Activated naive CD8-positive, alpha-beta T cell treated with anti-CD3 and anti-CD28 coated beads, Interleukin-2, amount 10 ng/mL, durations not matched to agents 7 days and 5 days (primary cell): ENCODE data around the gene RBFOX1. TPM values are rescaled to one million over a fixed set of nuclear protein-coding genes. Genes with fewer than 3 reads are reported as not detected.

Source experiments
- ATAC-seq: fragments of 150-1000 bp; cut with Tn5 transposase; one replicate; pipeline ENCODE4 v1.10.0; 2021; ENCODE audit warnings: low read depth, moderate library complexity
- POLR2A ChIA-PET: fragments of 350-600 bp; sonication (Branson Sonifier 250); formaldehyde crosslinking; loops from one replicate; lab custom pipeline; 2021; ENCODE audit warnings: antibody characterized with exemption; lab: Charles Lee
- DNase-seq: peaks from one replicate; pipeline ENCODE4 v3.0.0; 2021
- H3K27ac Mint-ChIP-seq: one replicate; pipeline ENCODE4 v1.8.0; 2022; ENCODE audit warnings: mild to moderate bottlenecking, mixed read lengths
- H3K27me3 Mint-ChIP-seq: one replicate; pipeline ENCODE4 v1.8.0; 2022; ENCODE audit warnings: mild to moderate bottlenecking, moderate library complexity, mixed read lengths
- H3K36me3 Mint-ChIP-seq: one replicate; pipeline ENCODE4 v1.8.0; 2021; ENCODE audit warnings: mild to moderate bottlenecking, mixed read lengths
- H3K4me1 Mint-ChIP-seq: one replicate; pipeline ENCODE4 v1.8.0; 2021; ENCODE audit warnings: mixed read lengths
- H3K4me3 Mint-ChIP-seq: one replicate; pipeline ENCODE4 v1.8.0; 2022; ENCODE audit warnings: mild to moderate bottlenecking, moderate library complexity, mixed read lengths
- H3K9me3 Mint-ChIP-seq: one replicate; pipeline ENCODE4 v1.8.0; 2021; ENCODE audit warnings: mixed read lengths
- total RNA-seq, 2 experiments: library from RNA; stranded (reverse); gene quantifications; one replicate each; pipeline ENCODE4 v1.2.3, GENCODE V29; 2021

RBFOX1 gene
- total RNA-seq, 2 experiments from 2014 or later = not detected

- Mint-ChIP-seq H3K4me1 (no peaks in the 10 kb centered on the region), H3K27me3 (no peaks in the 10 kb centered on the region), H3K4me3 (no peak overlapping the region), H3K9me3 (peaks cover 4% of the 10 kb centered on the region), H3K36me3 (no peaks in the 10 kb centered on the region), H3K27ac (no peak overlapping the region)
- DNase-seq (no peak), ATAC-seq (no peak)
- POLR2A ChIA-PET = no interaction called here
These were observed 8.3 kb downstream of the RBFOX1 start for GRCh38 chr16:7340938-7341337.

GRCh38 chr16:7342598-7342997, 10.0 kb downstream of the RBFOX1 start:
- H3K9me3 Mint-ChIP-seq = peaks cover 11% of the 10 kb centered on the region
- no peaks in the 10 kb centered on the region for H3K36me3 Mint-ChIP-seq
- POLR2A ChIA-PET = no interaction called here

GRCh38 chr16:7343243-7343642, 10.6 kb downstream of the RBFOX1 start:
- H3K9me3 Mint-ChIP-seq = peaks cover 11% of the 10 kb centered on the region
- no peak overlapping the region for H3K4me3 Mint-ChIP-seq
- H3K4me1 Mint-ChIP-seq = no peaks in the 10 kb centered on the region
- POLR2A ChIA-PET = no interaction called here
- H3K36me3 Mint-ChIP-seq = no peaks in the 10 kb centered on the region
- H3K27me3 Mint-ChIP-seq = no peaks in the 10 kb centered on the region
- ATAC-seq (no peak), DNase-seq (no peak)
- no peak overlapping the region for H3K27ac Mint-ChIP-seq

More at GRCh38 chr16:7342598-7342997, 10.0 kb downstream of the RBFOX1 start:
- Mint-ChIP-seq H3K27me3 (no peaks in the 10 kb centered on the region), H3K4me3 (no peak overlapping the region), H3K4me1 (no peaks in the 10 kb centered on the region), H3K27ac (no peak overlapping the region)
- no peak for DNase-seq
- no peak for ATAC-seq

GRCh38 chr16:7344830-7345780, 12.5 kb downstream of the RBFOX1 start:
- H3K9me3 Mint-ChIP-seq = peaks cover 10% of the 10 kb centered on the region
- no peaks in the 10 kb centered on the region for H3K27me3 Mint-ChIP-seq
- POLR2A ChIA-PET = no interaction called here

GRCh38 chr16:7350806-7351205, 18.2 kb downstream of the RBFOX1 start:
- H3K27ac Mint-ChIP-seq = no peak overlapping the region
- POLR2A ChIA-PET = no interaction called here
- H3K36me3 Mint-ChIP-seq = no peaks in the 10 kb centered on the region
- no peak overlapping the region for H3K4me3 Mint-ChIP-seq
- ATAC-seq (no peak), DNase-seq (no peak)
- H3K4me1 Mint-ChIP-seq = no peaks in the 10 kb centered on the region
- peaks cover 14% of the 10 kb centered on the region for H3K9me3 Mint-ChIP-seq
- no peaks in the 10 kb centered on the region for H3K27me3 Mint-ChIP-seq

More at GRCh38 chr16:7344830-7345780, 12.5 kb downstream of the RBFOX1 start:
- DNase-seq (no peak), ATAC-seq (no peak)
- Mint-ChIP-seq H3K4me3 (no peak overlapping the region), H3K36me3 (no peaks in the 10 kb centered on the region), H3K27ac (no peak overlapping the region), H3K4me1 (no peaks in the 10 kb centered on the region)

- no peak overlapping the region for H3K27ac Mint-ChIP-seq
- ATAC-seq = no peak
- peaks cover 11% of the 10 kb centered on the region for H3K9me3 Mint-ChIP-seq
- no peaks in the 10 kb centered on the region for H3K36me3 Mint-ChIP-seq
- H3K4me1 Mint-ChIP-seq = no peaks in the 10 kb centered on the region
- no peaks in the 10 kb centered on the region for H3K27me3 Mint-ChIP-seq
- no peak overlapping the region for H3K4me3 Mint-ChIP-seq
- POLR2A ChIA-PET = no interaction called here
- no peak for DNase-seq
These were observed 19.2 kb downstream of the RBFOX1 start for GRCh38 chr16:7351610-7352510.

- POLR2A ChIA-PET = no interaction called here
- ATAC-seq (no peak), DNase-seq (no peak)
- Mint-ChIP-seq H3K36me3 (no peaks in the 10 kb centered on the region), H3K4me1 (no peaks in the 10 kb centered on the region), H3K27ac (no peak overlapping the region), H3K4me3 (no peak overlapping the region), H3K9me3 (peaks cover 7% of the 10 kb centered on the region), H3K27me3 (no peaks in the 10 kb centered on the region)
These were observed 23.1 kb downstream of the RBFOX1 start for GRCh38 chr16:7355758-7356157.

- no peaks in the 10 kb centered on the region for H3K27me3 Mint-ChIP-seq
- H3K4me3 Mint-ChIP-seq = no peak overlapping the region
- no peaks in the 10 kb centered on the region for H3K36me3 Mint-ChIP-seq
- H3K27ac Mint-ChIP-seq = no peak overlapping the region
- ATAC-seq (no peak), DNase-seq (no peak)
- H3K9me3 Mint-ChIP-seq = peaks cover 9% of the 10 kb centered on the region
- POLR2A ChIA-PET = no interaction called here
- no peaks in the 10 kb centered on the region for H3K4me1 Mint-ChIP-seq
These were observed 28.9 kb downstream of the RBFOX1 start for GRCh38 chr16:7361416-7362129.

GRCh38 chr16:7362231-7362630, 29.6 kb downstream of the RBFOX1 start:
- no peak overlapping the region for H3K4me3 Mint-ChIP-seq
- no peak for DNase-seq
- ATAC-seq = no peak
- POLR2A ChIA-PET = no interaction called here
- no peaks in the 10 kb centered on the region for H3K36me3 Mint-ChIP-seq
- no peaks in the 10 kb centered on the region for H3K27me3 Mint-ChIP-seq
- no peaks in the 10 kb centered on the region for H3K4me1 Mint-ChIP-seq
- no peak overlapping the region for H3K27ac Mint-ChIP-seq
- H3K9me3 Mint-ChIP-seq = peaks cover 9% of the 10 kb centered on the region

- DNase-seq (no peak), ATAC-seq (no peak)
- Mint-ChIP-seq H3K27me3 (no peaks in the 10 kb centered on the region), H3K27ac (no peak overlapping the region), H3K4me1 (no peaks in the 10 kb centered on the region), H3K4me3 (no peak overlapping the region), H3K36me3 (no peaks in the 10 kb centered on the region), H3K9me3 (peaks cover 6% of the 10 kb centered on the region)
- POLR2A ChIA-PET = no interaction called here
These were observed 31.1 kb downstream of the RBFOX1 start for GRCh38 chr16:7363422-7364417.

GRCh38 chr16:7366041-7366440, 33.4 kb downstream of the RBFOX1 start:
- no peaks in the 10 kb centered on the region for H3K27me3 Mint-ChIP-seq
- no peaks in the 10 kb centered on the region for H3K36me3 Mint-ChIP-seq
- H3K4me1 Mint-ChIP-seq = no peaks in the 10 kb centered on the region
- DNase-seq (no peak), ATAC-seq (no peak)
- no peak overlapping the region for H3K27ac Mint-ChIP-seq
- H3K4me3 Mint-ChIP-seq = no peak overlapping the region
- H3K9me3 Mint-ChIP-seq = peaks cover 6% of the 10 kb centered on the region
- POLR2A ChIA-PET = no interaction called here
